HG02588 (cell line): ENCODE measurements around the gene MGAT4B.

Experiments used
- ATAC-seq: cut with Tn5 transposase; IDR thresholded peaks from one replicate; pipeline ENCODE4 v1.9.1; 2021; ENCODE audit warnings: mild to moderate bottlenecking, moderate library complexity; ENCODE audit not compliant: unreplicated experiment

The MGAT4B gene

DNA sequence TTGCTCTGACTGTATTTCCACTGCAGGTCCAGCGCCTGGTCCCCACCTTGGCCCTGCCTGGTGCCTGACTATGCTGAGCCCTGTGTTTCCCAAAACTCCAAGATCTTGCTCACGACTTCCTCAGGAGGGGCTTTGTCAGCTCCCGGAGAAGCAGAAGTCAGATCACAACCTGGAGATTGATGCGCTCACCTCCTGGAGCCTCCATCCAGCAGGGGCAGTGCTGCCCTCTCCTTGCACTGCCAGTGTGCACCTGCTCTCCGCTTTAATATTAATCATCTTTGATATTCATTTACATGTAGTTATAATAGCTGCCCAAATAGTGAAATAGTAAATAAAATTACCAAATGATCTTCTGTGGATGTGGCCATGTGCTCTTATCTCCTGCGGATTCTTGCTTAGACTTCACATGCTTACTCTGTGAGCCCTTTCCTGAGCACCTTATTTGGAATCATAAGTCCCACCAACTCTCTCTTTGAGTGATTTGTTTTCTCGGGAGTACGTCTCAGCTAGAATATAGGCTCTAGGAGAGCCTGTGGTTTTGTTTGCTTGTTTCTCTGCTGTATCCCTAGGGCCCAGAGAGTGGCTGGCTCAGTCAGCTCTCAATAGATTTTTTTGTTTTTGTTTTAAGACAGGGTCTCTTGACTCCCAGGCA lies 56.7 kb downstream of the MGAT4B start:
- no peak for ATAC-seq

DNA sequence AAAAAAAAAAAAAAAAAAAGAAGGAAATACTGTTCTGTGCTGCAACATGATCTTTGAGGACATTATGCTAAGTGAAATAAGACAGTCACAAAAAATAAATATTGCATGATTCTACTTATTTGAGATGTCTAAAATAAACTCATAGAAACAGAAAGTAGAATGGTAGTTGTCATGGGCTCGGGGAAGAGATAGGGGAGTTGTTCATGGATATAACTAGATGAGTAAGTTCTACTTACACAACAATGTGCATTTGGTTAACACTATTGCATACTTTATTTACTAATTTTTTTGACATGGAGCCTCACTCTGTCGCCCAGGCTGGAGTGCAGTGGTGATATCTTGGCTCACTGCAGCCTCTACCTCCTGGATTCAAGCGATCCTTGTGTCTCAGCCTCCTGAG lies 58.9 kb downstream of the MGAT4B start:
- ATAC-seq = no peak
